ENCODE results near the gene SLC30A7.
"Not testable (repeated sequence)": the region's sequence is repeated elsewhere in the genome, so short reads cannot be mapped to it uniquely, and the experiment has no call there.

The SLC30A7 gene

GRCh38 chr1:100931716-100932115, 35.8 kb downstream of the SLC30A7 start:
- Histone ChIP-seq H3K27me3 (ENCODE audit: control insufficient read depth, low read length) (no peaks in the 10 kb centered on the region), H3F3A (ENCODE audit: control insufficient read depth, insufficient read depth) (no peaks in the 10 kb centered on the region), H3K4me1 (ENCODE audit: control insufficient read depth, low read length) (no peaks in the 10 kb centered on the region), H4K20me1 (ENCODE audit: control insufficient read depth, insufficient read depth, low read depth, low read length) (no peaks in the 10 kb centered on the region; the same call in 1 of the 2 replicates), H3K27ac (ENCODE audit: low read depth, low read length) (no peak overlapping the region), H3K36me3 (ENCODE audit: control insufficient read depth, low read length) (peaks cover 16% of the 10 kb centered on the region), H3K4me3 (ENCODE audit: low read length) (no peak overlapping the region), H3K9me3 (ENCODE audit: control insufficient read depth, insufficient read depth, low read length) (no peaks in the 10 kb centered on the region), H3K79me2 (ENCODE audit: control insufficient read depth, low read length) (no peaks in the 10 kb centered on the region), H3K9me2 (replicated peaks; ENCODE audit: control insufficient read depth, low read length) (no peaks in the 10 kb centered on the region), H3K4me2 (ENCODE audit: low read length) (no peak overlapping the region)
- TF ChIP-seq EZH2phosphoT487 (IDR thresholded peaks at IDR 0.05; ENCODE audit: borderline replicate concordance, low read length): no peak

GRCh38 chr1:100933555-100933954, 37.7 kb downstream of the SLC30A7 start:
- not testable (repeated sequence) for H3K4me3 ChIP-seq (ENCODE audit: low read length); H3K9me2 ChIP-seq (replicated peaks; ENCODE audit: control insufficient read depth, low read length); H3K27me3 ChIP-seq (ENCODE audit: control insufficient read depth, low read length); H3K4me2 ChIP-seq (ENCODE audit: low read length); H3K79me2 ChIP-seq (ENCODE audit: control insufficient read depth, low read length); H3F3A ChIP-seq (ENCODE audit: control insufficient read depth, insufficient read depth); H3K27ac ChIP-seq (ENCODE audit: low read depth, low read length); H3K9me3 ChIP-seq (ENCODE audit: control insufficient read depth, insufficient read depth, low read length); H4K20me1 ChIP-seq (ENCODE audit: control insufficient read depth, insufficient read depth, low read depth, low read length); H3K4me1 ChIP-seq (ENCODE audit: control insufficient read depth, low read length)
- H3K36me3 ChIP-seq (ENCODE audit: control insufficient read depth, low read length): peaks cover 27% of the 10 kb centered on the region

- no peaks in the 10 kb centered on the region for H3F3A ChIP-seq (ENCODE audit: control insufficient read depth, insufficient read depth)
- H3K4me2 ChIP-seq (ENCODE audit: low read length): no peak overlapping the region
- H4K20me1 ChIP-seq (ENCODE audit: control insufficient read depth, insufficient read depth, low read depth, low read length): no peaks in the 10 kb centered on the region; the same call in 1 of the 2 replicates
- H3K27me3 ChIP-seq (ENCODE audit: control insufficient read depth, low read length): no peaks in the 10 kb centered on the region
- peaks cover 30% of the 10 kb centered on the region for H3K36me3 ChIP-seq (ENCODE audit: control insufficient read depth, low read length)
- H3K27ac ChIP-seq (ENCODE audit: low read depth, low read length): no peak overlapping the region
- no peaks in the 10 kb centered on the region for H3K9me3 ChIP-seq (ENCODE audit: control insufficient read depth, insufficient read depth, low read length)
- no peak overlapping the region for H3K4me3 ChIP-seq (ENCODE audit: low read length)
- H3K79me2 ChIP-seq (ENCODE audit: control insufficient read depth, low read length): no peaks in the 10 kb centered on the region
- TF ChIP-seq CTCF (IDR thresholded peaks at IDR 0.05; ENCODE audit: low read depth, low read length, poor library complexity, severe bottlenecking): no peak
- H3K4me1 ChIP-seq (ENCODE audit: control insufficient read depth, low read length): no peaks in the 10 kb centered on the region
- H3K9me2 ChIP-seq (replicated peaks; ENCODE audit: control insufficient read depth, low read length): no peaks in the 10 kb centered on the region
These were observed 40.5 kb downstream of the SLC30A7 start for GRCh38 chr1:100936194-100936967.

GRCh38 chr1:100941098-100941527, 45.2 kb downstream of the SLC30A7 start:
- Histone ChIP-seq H3K9me2 (replicated peaks; ENCODE audit: control insufficient read depth, low read length) (no peaks in the 10 kb centered on the region), H3K27me3 (ENCODE audit: control insufficient read depth, low read length) (no peaks in the 10 kb centered on the region), H3K36me3 (ENCODE audit: control insufficient read depth, low read length) (peaks cover 17% of the 10 kb centered on the region), H4K20me1 (ENCODE audit: control insufficient read depth, insufficient read depth, low read depth, low read length) (no peaks in the 10 kb centered on the region), H3K4me3 (ENCODE audit: low read length) (no peak overlapping the region), H3K79me2 (ENCODE audit: control insufficient read depth, low read length) (no peaks in the 10 kb centered on the region), H3K9me3 (ENCODE audit: control insufficient read depth, insufficient read depth, low read length) (no peaks in the 10 kb centered on the region), H3F3A (ENCODE audit: control insufficient read depth, insufficient read depth) (no peaks in the 10 kb centered on the region), H3K27ac (ENCODE audit: low read depth, low read length) (no peak overlapping the region), H3K4me1 (ENCODE audit: control insufficient read depth, low read length) (no peaks in the 10 kb centered on the region), H3K4me2 (ENCODE audit: low read length) (no peak overlapping the region)
- TF ChIP-seq EZH2phosphoT487 (IDR thresholded peaks at IDR 0.05; ENCODE audit: borderline replicate concordance, low read length) (no peak), CTCF (IDR thresholded peaks at IDR 0.05; ENCODE audit: low read depth, low read length, poor library complexity, severe bottlenecking) (no peak)

Data from DOHH2 (cell line).